HepG2 (cell line): ENCODE measurements around the gene PPP1R14D. TPM values are rescaled to one million over a fixed set of nuclear protein-coding genes. Genes with fewer than 3 reads are reported as not detected.

Experiments
- CBFB ChIP-seq: sonication (generic); formaldehyde crosslinking; IDR thresholded peaks from 2 replicates; pipeline ENCODE4 v1.4.0; 2020; ENCODE audit warnings: missing genetic modification reagents
- CBX2 ChIP-seq, 2 experiments: fragments of 200-600 bp in 1 of 2; sonication (generic); formaldehyde crosslinking in 1 of 2; IDR thresholded peaks; 2 replicates each; pipeline versions ENCODE4 v1.7.0 to v1.8.1; 2018 to 2022; ENCODE audit warnings: low read depth in 2 of 2, low read length in 1 of 2, mild to moderate bottlenecking in 1 of 2, missing genetic modification reagents in 1 of 2
- CHD4 ChIP-seq: fragments of 200-600 bp; sonication (generic); IDR thresholded peaks from 2 replicates; pipeline ENCODE4 v1.7.0; 2017; ENCODE audit warnings: mild to moderate bottlenecking, low read length, borderline replicate concordance
- HNRNPLL ChIP-seq: fragments of 200-400 bp; formaldehyde crosslinking; IDR thresholded peaks from 2 replicates; pipeline ENCODE4 v1.6.1; 2017; ENCODE audit warnings: mild to moderate bottlenecking, low read depth, low read length; ENCODE audit not compliant: poor library complexity, severe bottlenecking
- IRF2 ChIP-seq: IDR thresholded peaks from 2 replicates; pipeline ENCODE4 v1.6.1; 2018; ENCODE audit warnings: missing genetic modification reagents, missing compliant biosample characterization
- ISL2 ChIP-seq: sonication (generic); formaldehyde crosslinking; IDR thresholded peaks from 2 replicates; pipeline ENCODE4 v1.5.0; 2020; ENCODE audit warnings: missing genetic modification reagents
- JUN ChIP-seq: sonication (generic); formaldehyde crosslinking; IDR thresholded peaks from 2 replicates; pipeline ENCODE4 v1.4.0; 2020; ENCODE audit warnings: mild to moderate bottlenecking, missing genetic modification reagents
- JUNB ChIP-seq: sonication (generic); formaldehyde crosslinking; IDR thresholded peaks from 2 replicates; pipeline ENCODE4 v1.8.0; 2022; ENCODE audit warnings: missing genetic modification reagents, mild to moderate bottlenecking, borderline replicate concordance
- KLF6 ChIP-seq: IDR thresholded peaks from 2 replicates; pipeline ENCODE4 v1.8.0; 2016; ENCODE audit warnings: missing biosample characterization, missing genetic modification reagents
- MIXL1 ChIP-seq: IDR thresholded peaks from 2 replicates; pipeline ENCODE4 v1.6.1; 2016
- RARG ChIP-seq: sonication (generic); formaldehyde crosslinking; IDR thresholded peaks from 2 replicates; pipeline ENCODE4 v1.4.0; 2020; ENCODE audit warnings: low read depth, mild to moderate bottlenecking, missing genetic modification reagents
- RBFOX2 ChIP-seq: fragments of 200-400 bp; formaldehyde crosslinking; IDR thresholded peaks from 2 replicates; pipeline ENCODE4 v1.6.1; 2017; ENCODE audit warnings: low read depth, mild to moderate bottlenecking, low read length
- SOX5 ChIP-seq: IDR thresholded peaks from 2 replicates; pipeline ENCODE4 v1.6.1; 2016; ENCODE audit warnings: borderline replicate concordance
- STAG1 ChIP-seq: sonication (generic); formaldehyde crosslinking; IDR thresholded peaks from 2 replicates; pipeline ENCODE4 v1.4.0; 2020; ENCODE audit warnings: missing genetic modification reagents
- TARDBP ChIP-seq: sonication (generic); formaldehyde crosslinking; IDR thresholded peaks from 2 replicates; pipeline ENCODE4 v1.8.0; 2022; ENCODE audit warnings: mild to moderate bottlenecking, missing genetic modification reagents
- ZC3H4 ChIP-seq: sonication (generic); formaldehyde crosslinking; IDR thresholded peaks from 2 replicates; pipeline ENCODE4 v1.4.0; 2020; ENCODE audit warnings: missing genetic modification reagents, borderline replicate concordance
- ZFP36 ChIP-seq: fragments of 150-350 bp; IDR thresholded peaks from 2 replicates; pipeline ENCODE4 v1.6.1; 2018; ENCODE audit warnings: borderline replicate concordance, low read length, low read depth; ENCODE audit not compliant: partially characterized antibody
- ZNF296 ChIP-seq: sonication (generic); formaldehyde crosslinking; conservative IDR thresholded peaks from 2 replicates; pipeline ENCODE4 v1.5.0; 2020; ENCODE audit warnings: mild to moderate bottlenecking, missing genetic modification reagents
- ZNF34 ChIP-seq: sonication (generic); formaldehyde crosslinking; IDR thresholded peaks from 2 replicates; pipeline ENCODE4 v1.4.0; 2020; ENCODE audit warnings: mild to moderate bottlenecking, missing genetic modification reagents, borderline replicate concordance
- ZNF563 ChIP-seq: sonication (generic); formaldehyde crosslinking; IDR thresholded peaks from 2 replicates; pipeline ENCODE4 v1.8.0; 2022; ENCODE audit warnings: mild to moderate bottlenecking, moderate library complexity, missing genetic modification reagents
- ZNF570 ChIP-seq: sonication (generic); formaldehyde crosslinking; IDR thresholded peaks from 2 replicates; pipeline ENCODE4 v1.4.0; 2020; ENCODE audit warnings: mild to moderate bottlenecking, missing genetic modification reagents, borderline replicate concordance
- ZNF614 ChIP-seq: IDR thresholded peaks from 2 replicates; pipeline ENCODE4 v1.6.1; 2018; ENCODE audit warnings: missing biosample characterization, missing genetic modification reagents, inconsistent platforms, borderline replicate concordance
- ZNF674 ChIP-seq: sonication (generic); formaldehyde crosslinking; IDR thresholded peaks from 2 replicates; pipeline ENCODE4 v1.5.0; 2020; ENCODE audit warnings: low read depth, mild to moderate bottlenecking, missing genetic modification reagents
- ZNF850 ChIP-seq: sonication (generic); formaldehyde crosslinking; conservative IDR thresholded peaks from 2 replicates; pipeline ENCODE4 v1.9.0; 2021; ENCODE audit warnings: mild to moderate bottlenecking, missing genetic modification reagents
- ZZZ3 ChIP-seq: sonication (generic); formaldehyde crosslinking; IDR thresholded peaks from 2 replicates; pipeline ENCODE4 v1.4.0; 2020; ENCODE audit warnings: missing genetic modification reagents, mild to moderate bottlenecking, borderline replicate concordance
- polyA plus RNA-seq, 8 experiments: library from polyadenylated mRNA; depleted of rRNA in 3 of 8; stranded (reverse) in 7 of 8; unstranded in 1 of 8; fragments of >200 nt; fragmentation: Illumina TruSeq in 4 of 8; extraction: Trizol in 4 of 8; gene quantifications; 2 replicates each; pipeline versions ENCODE4 v1.2.1 to v1.2.3, GENCODE V29; 2011 to 2016; ENCODE audit warnings: low read depth in 4 of 8, missing spikeins in 1 of 8, mixed read lengths in 1 of 8; ENCODE audit not compliant: insufficient read depth in 1 of 8
- total RNA-seq, 5 experiments: library from RNA; depleted of rRNA; stranded (reverse); fragments of >200 nt; fragmentation: Illumina TruSeq; extraction: Trizol; gene quantifications; 2 replicates each; pipeline ENCODE4 v1.2.3, GENCODE V29; 2016; ENCODE audit warnings: low read depth in 1 of 5
- TF ChIP-seq, protein P1 (sequence below): IDR thresholded peaks from 2 replicates; pipeline ENCODE4 v1.6.1; 2016; ENCODE audit warnings: missing compliant biosample characterization, missing genetic modification reagents, borderline replicate concordance
- TF ChIP-seq, protein P2 (sequence below): IDR thresholded peaks from 2 replicates; pipeline ENCODE4 v1.6.1; 2016; ENCODE audit warnings: low read depth, borderline replicate concordance
- TF ChIP-seq, protein P3 (sequence below): sonication (generic); formaldehyde crosslinking; IDR thresholded peaks from 2 replicates; pipeline ENCODE4 v1.8.0; 2022; ENCODE audit warnings: mild to moderate bottlenecking, missing genetic modification reagents, borderline replicate concordance

Gene PPP1R14D
- total and polyA plus RNA-seq, 2 of the 13 experiments (the other 11 are each of a cell fraction or from before 2014, with no cell fraction given), result 0.53 to 0.55 TPM

DNA sequence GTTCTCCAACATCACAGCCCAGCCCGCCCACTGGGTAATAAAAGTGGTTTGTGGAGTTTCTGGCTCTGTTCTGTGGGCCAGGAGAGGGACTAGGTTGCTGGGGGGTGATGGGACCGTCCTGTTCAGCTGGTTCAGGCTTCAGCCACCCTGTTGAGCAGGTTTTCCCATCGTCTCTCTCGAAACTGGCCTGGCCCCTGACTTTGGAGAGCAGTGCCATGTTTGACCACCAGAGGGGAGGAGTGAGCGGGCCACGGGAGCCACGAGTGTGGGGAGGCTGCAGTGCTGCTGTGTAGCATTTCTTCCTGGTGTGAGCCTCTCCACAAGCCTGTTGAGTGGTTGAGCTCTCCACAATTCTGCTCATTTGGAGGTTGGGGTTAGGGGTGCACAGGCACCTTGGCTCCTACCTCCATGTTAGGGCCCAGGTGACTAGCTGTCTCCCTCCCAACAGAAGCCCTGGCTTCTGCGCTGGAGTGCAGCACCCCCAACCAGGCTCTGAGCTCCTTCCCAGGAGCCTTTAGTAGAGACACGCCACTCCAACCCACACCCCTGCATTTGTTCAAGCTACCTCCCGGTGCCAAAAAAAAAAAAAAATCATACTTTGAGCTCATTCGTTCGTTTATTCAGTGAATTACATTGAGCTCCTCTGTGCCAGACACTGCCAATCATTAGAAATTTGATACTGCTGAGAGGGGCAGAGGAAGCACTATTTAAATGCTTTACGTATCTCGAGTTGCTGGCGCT lies 29.3 kb upstream of the PPP1R14D start (continued):
- TF ChIP-seq KLF6 (CRISPR knock-in tag) (no peak), ZNF34 (no peak), RBFOX2 (no peak), TARDBP (CRISPR knock-in tag) (no peak), ZNF563 (CRISPR knock-in tag) (no peak), ZFP36 (no peak), HNRNPLL (no peak), CHD4 (no peak), ZNF674 (CRISPR knock-in tag) (no peak), ZNF296 (CRISPR knock-in tag) (no peak), STAG1 (CRISPR knock-in tag) (peak; percentile 76), ZC3H4 (CRISPR knock-in tag) (no peak), JUN (CRISPR knock-in tag) (no peak), ZNF850 (CRISPR knock-in tag) (no peak), ISL2 (CRISPR knock-in tag) (no peak), RARG (CRISPR knock-in tag) (no peak), ZNF570 (CRISPR knock-in tag) (no peak), JUNB (no peak), CBFB (CRISPR knock-in tag) (peak; percentile 24; the same call in 1 of the 2 replicates), ZZZ3 (CRISPR knock-in tag) (no peak), MIXL1 (CRISPR knock-in tag) (no peak), SOX5 (CRISPR knock-in tag) (no peak), IRF2 (CRISPR knock-in tag) (no peak), CBX2 (IDR thresholded peaks at IDR 0.05; ENCODE audit: low read depth, low read length) (no peak), CBX2 (CRISPR knock-in tag; IDR thresholded peaks at IDR 0.05; ENCODE audit: low read depth) (no peak), ZNF614 (peak; percentile 48; the same call in 1 of the 2 replicates)
- TF ChIP-seq, protein P1, sequence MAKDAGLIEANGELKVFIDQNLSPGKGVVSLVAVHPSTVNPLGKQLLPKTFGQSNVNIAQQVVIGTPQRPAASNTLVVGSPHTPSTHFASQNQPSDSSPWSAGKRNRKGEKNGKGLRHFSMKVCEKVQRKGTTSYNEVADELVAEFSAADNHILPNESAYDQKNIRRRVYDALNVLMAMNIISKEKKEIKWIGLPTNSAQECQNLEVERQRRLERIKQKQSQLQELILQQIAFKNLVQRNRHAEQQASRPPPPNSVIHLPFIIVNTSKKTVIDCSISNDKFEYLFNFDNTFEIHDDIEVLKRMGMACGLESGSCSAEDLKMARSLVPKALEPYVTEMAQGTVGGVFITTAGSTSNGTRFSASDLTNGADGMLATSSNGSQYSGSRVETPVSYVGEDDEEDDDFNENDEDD (CRISPR knock-in tag), result no peak
- TF ChIP-seq, protein P2, sequence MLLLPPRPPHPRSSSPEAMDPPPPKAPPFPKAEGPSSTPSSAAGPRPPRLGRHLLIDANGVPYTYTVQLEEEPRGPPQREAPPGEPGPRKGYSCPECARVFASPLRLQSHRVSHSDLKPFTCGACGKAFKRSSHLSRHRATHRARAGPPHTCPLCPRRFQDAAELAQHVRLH, result no peak
- TF ChIP-seq, protein P3, sequence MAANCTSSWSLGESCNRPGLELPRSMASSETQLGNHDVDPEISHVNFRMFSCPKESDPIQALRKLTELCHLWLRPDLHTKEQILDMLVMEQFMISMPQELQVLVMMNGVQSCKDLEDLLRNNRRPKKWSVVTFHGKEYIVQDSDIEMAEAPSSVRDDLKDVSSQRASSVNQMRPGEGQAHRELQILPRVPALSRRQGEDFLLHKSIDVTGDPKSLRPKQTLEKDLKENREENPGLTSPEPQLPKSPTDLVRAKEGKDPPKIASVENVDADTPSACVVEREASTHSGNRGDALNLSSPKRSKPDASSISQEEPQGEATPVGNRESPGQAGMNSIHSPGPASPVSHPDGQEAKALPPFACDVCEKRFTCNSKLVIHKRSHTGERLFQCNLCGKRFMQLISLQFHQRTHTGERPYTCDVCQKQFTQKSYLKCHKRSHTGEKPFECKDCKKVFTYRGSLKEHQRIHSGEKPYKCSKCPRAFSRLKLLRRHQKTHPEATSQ (CRISPR knock-in tag), result no peak
